ENCODE results near the gene PCNX1. TPM values are rescaled to one million over a fixed set of nuclear protein-coding genes. Genes with fewer than 3 reads are reported as not detected.

The PCNX1 gene
- total and polyA plus RNA-seq, 9 of the 15 experiments (the other 6 are each of a cell fraction or from before 2014, with no cell fraction given): 0.30 to 4.5 (median 2.3) TPM

- no peak for TF ChIP-seq PURB (CRISPR knock-in tag; IDR thresholded peaks at IDR 0.05; ENCODE audit: low read depth)
- no peak for TF ChIP-seq TFAP4 (CRISPR knock-in tag; IDR thresholded peaks at IDR 0.05; ENCODE audit: borderline replicate concordance)
- TF ChIP-seq KDM4B (IDR thresholded peaks at IDR 0.05; ENCODE audit: borderline replicate concordance in 2 of 2, low read depth in 1 of 2): no peak
- no peak for TF ChIP-seq NBN (IDR thresholded peaks at IDR 0.05; ENCODE audit: low read depth)
- no peak for TF ChIP-seq MAFF (IDR thresholded peaks at IDR 0.05; ENCODE audit: low read length)
- TF ChIP-seq SAFB (IDR thresholded peaks at IDR 0.05; ENCODE audit: borderline replicate concordance, low read depth, low read length): no peak
- TF ChIP-seq MAZ (CRISPR knock-in tag; conservative IDR thresholded peaks at IDR 0.05 in 1 of 2, IDR thresholded peaks at IDR 0.05 in 1 of 2): peak; percentile 71 to 73
- no peak for TF ChIP-seq SFPQ (IDR thresholded peaks at IDR 0.05; ENCODE audit: low read depth, low read length)
- no peak for TF ChIP-seq MTA3 (IDR thresholded peaks at IDR 0.05; ENCODE audit: borderline replicate concordance)
- no peak for TF ChIP-seq CREB3L1 (IDR thresholded peaks at IDR 0.05; ENCODE audit: borderline replicate concordance, low read depth)
- TF ChIP-seq HOXB6 (CRISPR knock-in tag; IDR thresholded peaks at IDR 0.05; ENCODE audit: borderline replicate concordance): no peak
- TF ChIP-seq CREB3 (tag; conservative IDR thresholded peaks at IDR 0.05; ENCODE audit: low read depth): no peak
- no peak for TF ChIP-seq BCLAF1 (IDR thresholded peaks at IDR 0.05; ENCODE audit: borderline replicate concordance in 1 of 2, control insufficient read depth in 1 of 2, low read depth in 2 of 2, low read length in 1 of 2)
- TF ChIP-seq HCFC1 (IDR thresholded peaks at IDR 0.05; ENCODE audit: low read depth, low read length): no peak
- no peak for TF ChIP-seq SAP30 (IDR thresholded peaks at IDR 0.05; ENCODE audit: borderline replicate concordance, insufficient read depth, low read depth, low read length, poor library complexity, severe bottlenecking)
- TF ChIP-seq GATAD2B (IDR thresholded peaks at IDR 0.05; ENCODE audit: borderline replicate concordance): no peak
Measured at GRCh38 chr14:70907176-70907995, at the start of gene PCNX1 (continued).
